GM21576 (cell line): ENCODE data around the gene IL1F10.

Experiments used
- ATAC-seq: cut with Tn5 transposase; IDR thresholded peaks from one replicate; pipeline ENCODE4 v1.9.1; 2021; ENCODE audit warnings: mild to moderate bottlenecking, moderate library complexity; ENCODE audit not compliant: unreplicated experiment

The IL1F10 gene

DNA sequence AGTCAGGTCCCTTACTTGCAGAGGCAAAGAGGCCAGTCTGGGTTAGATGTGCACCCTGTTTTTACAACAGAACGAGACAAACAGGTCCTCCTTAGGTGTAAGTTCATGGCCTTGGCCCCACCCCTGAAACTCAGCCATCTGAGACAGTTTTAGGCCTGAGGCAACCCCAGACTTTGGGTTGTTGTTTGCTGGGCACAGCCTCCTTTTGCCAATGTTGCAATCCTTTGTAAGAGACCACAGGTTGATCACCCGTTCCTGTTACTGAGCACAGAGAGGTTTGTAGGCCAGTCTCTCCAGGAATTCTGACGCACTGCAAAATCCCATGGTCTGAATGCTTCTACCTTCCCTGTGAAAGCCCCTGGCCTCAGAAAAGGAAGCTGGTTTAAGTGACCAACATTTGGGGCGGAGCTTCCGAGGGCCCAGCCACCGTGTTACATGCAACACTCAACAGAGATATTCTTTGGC lies 44.1 kb downstream of the IL1F10 start:
- ATAC-seq: no peak

DNA sequence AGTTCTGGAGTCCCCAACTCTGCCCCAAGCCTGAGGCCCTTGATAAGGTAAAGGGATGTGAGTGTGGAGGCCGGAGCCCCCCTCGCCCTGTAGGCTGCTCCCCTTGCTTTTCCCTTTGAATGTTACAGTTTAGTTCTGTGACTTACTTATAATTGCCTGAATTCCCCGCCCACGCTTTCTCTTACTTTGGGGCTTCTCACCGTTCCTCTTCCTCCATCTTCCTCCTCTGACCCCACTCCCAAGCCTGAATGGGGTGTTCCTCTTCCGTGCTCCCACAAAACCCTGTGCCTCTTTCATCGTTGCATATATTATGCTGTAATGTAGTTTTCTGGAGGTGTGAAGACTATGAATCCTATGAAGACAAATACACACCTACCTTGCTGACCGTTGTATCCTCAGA lies 44.7 kb downstream of the IL1F10 start:
- ATAC-seq: no peak

DNA sequence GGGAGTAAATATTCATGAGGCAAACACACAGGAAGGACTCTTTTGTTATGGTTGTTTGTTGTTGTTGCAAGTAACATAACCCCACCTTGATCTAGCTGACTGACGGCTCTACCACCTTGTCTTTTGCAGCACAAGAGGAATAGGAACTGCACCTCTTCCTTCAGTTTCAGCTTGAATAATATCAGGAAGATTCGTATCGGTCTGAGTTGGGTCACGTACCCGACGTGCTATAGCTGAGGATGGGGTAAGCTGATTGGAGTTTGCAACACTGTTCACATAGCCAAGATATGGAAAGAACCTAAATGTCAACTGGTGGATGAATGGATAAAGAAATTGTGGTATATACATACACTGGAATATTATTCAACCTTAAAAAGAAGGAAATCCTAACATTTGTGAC lies 45.1 kb downstream of the IL1F10 start:
- no peak for ATAC-seq

DNA sequence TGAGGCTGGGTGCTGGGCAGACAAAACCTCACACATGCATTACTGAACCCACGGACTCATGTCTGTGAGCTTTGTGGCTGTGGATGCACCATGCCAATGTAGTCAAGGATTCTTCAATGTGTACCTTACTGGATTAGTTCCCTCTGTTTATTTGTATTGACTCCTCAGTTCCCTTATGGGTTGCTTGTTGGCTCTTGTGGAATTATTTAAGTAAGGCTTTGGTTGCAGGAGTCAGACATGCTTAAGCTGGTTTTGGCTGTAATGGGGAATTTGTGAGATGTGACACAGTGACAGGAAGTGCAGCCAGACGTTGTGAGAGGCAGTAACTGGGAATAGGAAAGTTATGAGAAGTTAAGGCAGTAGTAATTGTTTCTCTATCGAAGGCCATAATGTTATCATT lies 46.0 kb downstream of the IL1F10 start:
- no peak for ATAC-seq

DNA sequence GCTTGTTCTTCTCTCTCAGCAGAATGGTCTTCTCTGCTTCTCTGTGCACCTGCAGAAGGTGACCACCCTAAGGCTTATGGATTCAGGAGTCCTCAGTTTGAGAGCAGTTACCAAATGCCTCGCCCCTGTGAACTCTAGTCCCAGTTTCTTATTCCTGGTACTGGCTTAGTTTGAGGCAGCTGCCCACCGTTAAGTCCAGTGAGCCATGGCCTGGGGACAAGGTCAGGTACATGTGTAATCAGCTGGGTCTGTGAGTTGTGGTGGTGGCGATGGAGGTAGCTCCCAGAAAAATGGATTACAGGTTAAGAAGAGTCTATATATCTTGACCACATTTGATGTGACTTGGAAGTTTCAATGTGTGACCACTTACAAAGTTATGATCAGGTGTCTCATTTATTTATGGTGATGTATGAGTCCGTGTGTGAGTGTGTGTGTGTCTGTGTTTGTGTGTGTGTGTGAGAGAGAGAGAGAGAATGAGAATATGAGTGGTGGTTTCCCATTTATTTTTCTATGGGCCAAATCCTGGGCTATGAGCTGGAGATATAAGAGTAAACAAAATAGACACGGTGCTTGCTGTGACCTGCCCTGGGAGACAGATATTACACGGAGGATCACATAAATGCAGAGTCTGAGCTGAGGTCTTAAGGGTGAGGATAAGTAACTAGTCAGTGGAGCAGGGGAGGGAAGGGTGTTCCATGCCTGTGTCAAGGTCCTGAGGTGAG lies 46.6 kb downstream of the IL1F10 start:
- no peak for ATAC-seq

DNA sequence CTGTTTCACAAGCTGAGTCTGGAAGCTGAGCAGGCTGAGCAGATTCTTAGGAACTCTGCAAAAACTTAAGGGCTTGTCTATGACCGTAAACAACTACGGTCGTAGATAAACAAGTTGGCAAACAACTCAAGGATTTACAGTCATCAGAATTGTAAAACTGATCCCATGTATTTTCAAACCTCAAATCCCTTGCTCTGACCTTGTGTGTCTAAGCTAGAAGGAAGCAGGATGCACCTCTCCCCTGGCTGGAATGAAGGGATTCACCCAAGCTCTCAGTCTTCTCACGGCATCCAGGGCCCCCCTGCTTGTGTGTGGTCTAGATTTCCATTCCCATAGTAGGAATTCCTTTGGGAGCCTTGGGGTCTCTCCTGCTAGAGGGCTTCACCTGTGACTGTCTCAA lies 47.2 kb downstream of the IL1F10 start:
- ATAC-seq: no peak

DNA sequence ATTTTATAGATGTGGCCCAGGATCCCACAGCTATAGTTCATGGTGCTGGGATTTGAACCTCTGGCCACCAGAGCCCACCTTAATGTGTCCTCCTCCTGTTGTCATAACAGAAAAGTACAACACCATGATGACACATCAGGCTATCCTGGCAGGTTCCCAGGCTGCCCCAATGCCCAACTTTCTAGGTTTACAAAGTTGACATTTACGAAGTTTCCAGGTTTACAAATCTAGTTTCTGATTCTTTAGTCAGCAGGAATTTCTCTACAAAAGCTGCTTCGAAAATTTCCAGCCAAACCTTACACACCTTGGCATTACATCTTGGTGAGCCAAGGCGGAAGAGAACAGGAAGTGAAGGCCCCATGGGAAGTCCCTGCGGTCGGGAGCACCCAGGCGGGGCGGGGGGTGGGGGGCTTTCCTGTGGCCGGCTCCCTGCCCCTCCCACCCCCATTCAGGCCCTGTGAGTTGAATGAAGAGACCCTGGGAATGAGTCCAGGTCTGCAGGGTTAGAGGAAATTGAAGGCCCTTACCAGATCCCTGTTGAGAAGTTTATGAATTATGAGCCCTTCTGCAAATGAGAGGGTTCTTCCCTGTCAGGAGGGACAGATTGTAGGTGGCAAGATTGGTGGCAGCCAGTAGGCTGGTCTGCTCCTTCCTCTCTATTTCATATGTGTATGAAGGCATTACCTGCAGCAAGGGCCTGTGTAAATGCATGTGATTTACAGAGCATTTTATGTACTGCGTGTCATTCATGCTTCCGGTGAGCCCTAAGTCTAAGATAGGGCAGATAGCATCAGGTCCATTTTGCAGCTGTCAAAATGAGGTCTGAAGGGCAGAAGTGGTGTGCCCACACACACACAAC lies 48.6 kb downstream of the IL1F10 start:
- peak; percentile 60 for ATAC-seq

DNA sequence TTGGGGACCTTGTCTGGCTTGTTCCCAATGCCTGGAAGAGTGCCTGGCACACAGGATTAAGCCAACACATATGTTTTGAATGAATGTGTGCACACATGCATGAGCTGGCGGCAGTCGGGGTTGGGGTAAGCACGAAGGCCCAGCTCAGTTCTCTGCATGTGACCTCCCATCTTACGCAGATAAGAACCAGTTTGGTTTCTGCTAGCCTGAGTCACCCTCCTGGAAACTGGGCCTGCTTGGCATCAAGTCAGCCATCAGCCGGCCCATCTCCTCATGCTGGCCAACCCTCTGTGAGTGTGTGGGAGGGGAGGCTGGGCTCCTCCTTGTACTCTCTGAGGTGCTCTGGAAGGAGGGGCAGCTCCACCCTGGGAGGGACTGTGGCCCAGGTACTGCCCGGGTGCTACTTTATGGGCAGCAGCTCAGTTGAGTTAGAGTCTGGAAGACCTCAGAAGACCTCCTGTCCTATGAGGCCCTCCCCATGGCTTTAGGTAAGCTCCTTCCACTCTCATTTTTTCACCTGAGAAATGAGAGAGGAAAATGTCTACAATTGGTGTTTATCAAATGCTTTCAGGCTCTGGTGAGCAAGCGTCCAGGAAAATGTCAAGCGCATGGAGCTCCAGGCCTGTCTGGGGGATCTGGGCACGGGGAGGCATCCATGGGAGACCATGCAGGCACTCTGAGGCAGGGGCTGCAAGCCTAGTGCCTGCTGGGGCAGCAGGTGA lies 49.9 kb downstream of the IL1F10 start:
- no peak for ATAC-seq

DNA sequence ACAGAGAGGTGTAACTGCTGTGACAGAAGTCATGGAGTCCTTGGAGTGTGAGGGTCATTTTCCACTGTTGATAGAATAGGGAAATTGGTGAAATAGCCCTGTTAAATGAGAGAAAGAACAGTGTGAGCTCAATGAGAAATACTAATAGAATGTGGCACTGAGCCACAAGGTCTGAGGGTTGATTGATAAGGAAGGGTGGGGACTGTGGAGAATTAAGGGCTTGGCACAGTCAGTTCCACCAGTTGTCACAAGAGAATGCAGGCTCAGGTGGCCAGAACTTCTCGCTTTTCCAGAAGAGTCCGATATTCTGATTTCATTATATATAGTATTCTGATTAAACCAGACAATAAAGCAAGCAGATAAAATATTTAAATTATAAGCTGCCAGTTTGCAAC lies 50.5 kb downstream of the IL1F10 start:
- no peak for ATAC-seq

DNA sequence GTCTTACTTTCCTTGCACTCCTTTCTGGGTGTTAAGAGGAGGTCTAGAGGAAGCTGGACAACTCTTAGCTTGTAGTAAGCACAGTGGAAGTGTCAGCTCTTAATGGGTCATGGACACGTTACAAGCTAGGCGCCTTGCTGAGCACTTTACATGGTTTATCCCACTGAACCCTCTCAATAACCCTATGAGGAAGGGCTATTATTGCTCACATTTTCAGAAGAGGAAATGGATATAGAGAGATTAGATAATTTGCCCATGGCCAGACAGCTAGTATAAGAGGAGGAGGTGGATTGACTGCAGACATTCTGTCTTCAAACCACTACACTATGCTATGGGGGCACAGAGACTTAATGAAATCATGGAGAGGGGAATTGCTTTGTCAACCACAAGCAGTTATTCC lies 51.3 kb downstream of the IL1F10 start:
- no peak for ATAC-seq

DNA sequence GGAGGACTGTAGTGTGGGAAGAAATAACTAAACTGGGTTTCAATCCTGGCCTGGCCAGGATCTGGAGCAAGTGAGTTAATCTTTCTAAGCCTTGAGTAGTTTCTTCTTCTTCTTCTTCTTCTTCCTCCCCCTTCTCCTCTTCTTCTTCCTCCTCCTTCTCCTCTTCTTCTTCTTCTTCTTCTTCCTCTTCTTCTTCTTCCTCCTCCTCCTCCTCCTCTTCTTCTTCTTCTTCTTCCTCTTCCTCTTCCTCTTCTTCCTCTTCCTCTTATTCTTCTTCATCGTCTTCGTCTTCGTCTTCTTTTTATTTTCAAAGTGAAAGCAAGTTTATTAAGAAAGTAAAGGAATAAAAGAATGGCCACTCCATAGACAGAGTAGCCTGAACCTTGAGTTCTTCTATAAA lies 53.1 kb downstream of the IL1F10 start:
- no peak for ATAC-seq

DNA sequence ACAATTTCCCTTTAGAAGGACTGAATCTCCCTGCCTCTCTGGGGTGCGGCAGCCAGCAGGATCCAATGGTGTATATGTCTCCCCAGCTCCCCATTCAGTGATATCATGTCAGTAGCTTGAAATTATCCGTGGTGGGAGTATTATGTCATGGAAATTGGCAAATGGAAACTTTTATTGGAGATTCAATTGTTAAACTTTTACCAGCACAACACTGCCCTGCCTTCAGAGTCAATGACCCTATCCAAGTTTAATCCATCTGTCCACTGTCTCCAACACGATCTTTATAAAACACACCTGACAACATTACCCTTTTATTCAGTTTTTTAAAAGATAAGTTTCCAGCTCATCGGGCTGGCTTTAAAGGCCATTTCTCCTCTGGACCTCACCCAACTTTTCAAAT lies 54.6 kb downstream of the IL1F10 start:
- no peak for ATAC-seq

DNA sequence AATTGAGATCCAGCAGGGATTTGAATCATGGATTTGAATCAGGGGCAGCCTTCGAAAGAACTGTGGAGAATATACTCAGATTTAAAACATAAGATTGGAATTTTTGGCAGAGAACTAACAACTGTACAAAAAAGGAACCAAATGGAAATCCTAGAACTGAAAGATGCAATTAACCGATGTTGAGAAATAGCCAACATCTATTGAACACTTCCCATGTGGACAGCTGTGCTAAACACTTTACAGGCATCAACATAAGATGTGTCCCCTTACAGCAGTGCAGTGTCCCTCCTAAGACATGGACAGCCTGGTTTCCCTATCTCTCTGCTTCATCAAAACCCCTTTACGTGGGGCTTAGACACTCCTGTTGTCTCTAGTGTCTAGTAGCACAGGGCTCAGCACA lies 56.0 kb downstream of the IL1F10 start:
- no peak for ATAC-seq

DNA sequence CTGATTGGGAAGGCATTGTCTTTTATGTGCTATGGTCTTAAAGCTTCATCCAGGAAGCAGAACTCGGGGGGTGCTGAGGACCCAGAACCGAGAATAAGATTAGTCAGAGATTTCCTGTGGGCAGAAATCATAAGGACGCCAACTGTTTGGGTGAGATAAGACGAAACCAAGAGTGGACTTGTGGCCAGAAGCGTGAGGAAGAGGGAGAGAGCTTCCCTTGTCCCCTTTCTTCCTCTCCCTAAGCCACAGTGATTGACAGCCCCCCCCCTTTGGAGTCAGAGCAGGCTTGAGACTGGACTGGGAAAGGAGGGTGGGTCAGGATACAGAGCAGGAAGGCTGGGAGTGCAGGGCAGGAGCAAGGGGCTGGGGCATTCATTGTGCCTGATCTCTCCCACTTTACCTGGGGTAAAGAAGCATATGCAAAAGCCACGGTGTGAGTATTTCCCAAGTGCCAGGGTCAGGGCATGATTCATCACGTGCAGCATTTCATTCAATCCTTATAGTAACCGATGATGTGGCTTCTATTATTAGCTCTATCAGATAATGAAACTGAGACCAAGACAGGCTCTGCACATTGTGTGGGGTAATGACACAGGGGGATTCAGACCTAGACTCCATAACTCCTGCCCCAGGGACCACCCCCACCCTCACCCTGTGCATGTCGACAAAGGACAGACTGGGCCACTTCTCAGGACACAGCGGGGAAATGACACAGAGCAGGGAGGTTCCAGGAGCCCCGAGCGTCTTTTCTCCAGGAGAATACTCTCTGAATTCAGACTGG lies 56.6 kb downstream of the IL1F10 start:
- peak; percentile 51 for ATAC-seq
